Type B pancreatic cell (in vitro differentiated cells): ENCODE data around the gene FBXW5. TPM values are rescaled to one million over a fixed set of nuclear protein-coding genes. Genes with fewer than 3 reads are reported as not detected.

Experiments used
- DNase-seq: peaks from one replicate; pipeline ENCODE4 v3.0.0; 2021; ENCODE audit warnings: mixed read lengths; ENCODE audit not compliant: unreplicated experiment; ENCODE audit errors: extremely low spot score
- H3K27ac Mint-ChIP-seq: 2 replicates; pipeline ENCODE4 v1.8.0; 2021; ENCODE audit warnings: mild to moderate bottlenecking, mixed read lengths
- H3K27me3 Mint-ChIP-seq: 2 replicates; pipeline ENCODE4 v1.8.0; 2021; ENCODE audit warnings: mixed read lengths
- H3K36me3 Mint-ChIP-seq: 2 replicates; pipeline ENCODE4 v1.8.0; 2021; ENCODE audit warnings: mixed read lengths
- H3K4me1 Mint-ChIP-seq: one replicate; pipeline ENCODE4 v1.8.0; 2021; ENCODE audit warnings: mixed read lengths; ENCODE audit not compliant: unreplicated experiment
- H3K4me3 Mint-ChIP-seq: 2 replicates; pipeline ENCODE4 v1.8.0; 2021; ENCODE audit warnings: mild to moderate bottlenecking, mixed read lengths
- H3K9me3 Mint-ChIP-seq: 2 replicates; pipeline ENCODE4 v1.8.0; 2021; ENCODE audit warnings: mixed read lengths
- total RNA-seq: library from RNA; stranded (reverse); gene quantifications from 2 replicates; pipeline ENCODE4 v1.2.1, GENCODE V29; 2021; ENCODE audit warnings: low replicate concordance
- TF ChIP-seq, protein P1 (sequence below): fragments of 200-600 bp; sonication (generic); conservative IDR thresholded peaks from 2 replicates; pipeline ENCODE4 v1.5.0; 2021; ENCODE audit warnings: antibody characterized with exemption, mild to moderate bottlenecking

FBXW5 gene
- total RNA-seq, 1 donor from 2014 or later, result 82.8 TPM

DNA sequence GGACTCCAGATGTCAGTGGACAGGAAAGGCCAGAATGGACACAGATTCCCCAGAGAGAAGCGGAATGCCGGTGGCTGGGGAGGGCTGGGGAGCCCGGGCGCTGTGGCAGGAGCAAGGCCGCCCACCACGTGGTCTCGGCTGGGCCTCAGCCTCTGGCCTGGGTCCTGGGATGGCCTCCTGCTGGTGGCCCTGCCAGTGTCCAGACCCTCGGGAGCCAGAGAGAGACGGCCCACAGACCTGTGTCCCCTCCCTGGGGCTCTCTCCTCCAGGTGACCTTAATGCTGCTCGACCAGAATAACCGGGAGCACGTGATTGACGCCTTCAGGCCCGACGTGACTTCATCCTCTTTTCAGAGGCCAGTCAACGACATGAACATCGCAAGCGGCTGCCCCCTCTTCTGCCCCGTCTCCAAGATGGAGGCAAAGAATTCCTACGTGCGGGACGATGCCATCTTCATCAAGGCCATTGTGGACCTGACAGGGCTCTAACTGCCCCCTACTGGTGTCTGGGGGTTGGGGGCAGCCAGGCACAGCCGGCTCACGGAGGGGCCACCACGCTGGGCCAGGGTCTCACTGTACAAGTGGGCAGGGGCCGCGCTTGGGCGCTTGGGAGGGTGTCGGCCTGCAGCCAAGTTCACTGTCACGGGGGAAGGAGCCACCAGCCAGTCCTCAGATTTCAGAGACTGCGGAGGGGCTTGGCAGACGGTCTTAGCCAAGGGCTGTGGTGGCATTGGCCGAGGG is 19.0 kb downstream of the FBXW5 start:
- Mint-ChIP-seq H3K27ac (no peak overlapping the region), H3K27me3 (no peaks in the 10 kb centered on the region), H3K4me1 (peaks cover 9% of the 10 kb centered on the region), H3K36me3 (no peaks in the 10 kb centered on the region), H3K4me3 (no peak overlapping the region), H3K9me3 (no peaks in the 10 kb centered on the region)
- TF ChIP-seq, protein P1, sequence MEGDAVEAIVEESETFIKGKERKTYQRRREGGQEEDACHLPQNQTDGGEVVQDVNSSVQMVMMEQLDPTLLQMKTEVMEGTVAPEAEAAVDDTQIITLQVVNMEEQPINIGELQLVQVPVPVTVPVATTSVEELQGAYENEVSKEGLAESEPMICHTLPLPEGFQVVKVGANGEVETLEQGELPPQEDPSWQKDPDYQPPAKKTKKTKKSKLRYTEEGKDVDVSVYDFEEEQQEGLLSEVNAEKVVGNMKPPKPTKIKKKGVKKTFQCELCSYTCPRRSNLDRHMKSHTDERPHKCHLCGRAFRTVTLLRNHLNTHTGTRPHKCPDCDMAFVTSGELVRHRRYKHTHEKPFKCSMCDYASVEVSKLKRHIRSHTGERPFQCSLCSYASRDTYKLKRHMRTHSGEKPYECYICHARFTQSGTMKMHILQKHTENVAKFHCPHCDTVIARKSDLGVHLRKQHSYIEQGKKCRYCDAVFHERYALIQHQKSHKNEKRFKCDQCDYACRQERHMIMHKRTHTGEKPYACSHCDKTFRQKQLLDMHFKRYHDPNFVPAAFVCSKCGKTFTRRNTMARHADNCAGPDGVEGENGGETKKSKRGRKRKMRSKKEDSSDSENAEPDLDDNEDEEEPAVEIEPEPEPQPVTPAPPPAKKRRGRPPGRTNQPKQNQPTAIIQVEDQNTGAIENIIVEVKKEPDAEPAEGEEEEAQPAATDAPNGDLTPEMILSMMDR, result peak; percentile 24
- peak; percentile 66 for DNase-seq

DNA sequence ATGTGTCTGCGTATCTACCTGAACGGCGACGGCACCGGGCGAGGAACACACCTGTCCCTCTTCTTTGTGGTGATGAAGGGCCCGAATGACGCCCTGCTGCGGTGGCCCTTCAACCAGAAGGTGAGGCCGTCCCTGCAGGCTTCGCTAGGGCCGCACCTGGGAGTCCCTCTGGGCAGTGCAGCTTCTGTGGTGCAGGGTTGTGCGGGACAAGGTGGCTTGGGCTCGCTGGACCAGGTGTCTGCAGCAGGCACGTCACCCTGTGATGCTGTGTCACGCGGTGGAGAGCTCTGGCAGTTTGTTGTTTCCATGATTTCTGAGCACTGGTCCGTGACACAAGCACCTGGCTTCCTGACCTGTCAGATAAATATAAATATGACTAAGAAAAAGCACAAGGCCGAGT is 20.7 kb downstream of the FBXW5 start:
- Mint-ChIP-seq H3K36me3 (peaks cover 6% of the 10 kb centered on the region), H3K4me3 (no peak overlapping the region), H3K4me1 (peaks cover 7% of the 10 kb centered on the region), H3K27ac (no peak overlapping the region), H3K27me3 (no peaks in the 10 kb centered on the region), H3K9me3 (no peaks in the 10 kb centered on the region)
- peak; percentile 65 for DNase-seq
- TF ChIP-seq, protein P1, result no peak

DNA sequence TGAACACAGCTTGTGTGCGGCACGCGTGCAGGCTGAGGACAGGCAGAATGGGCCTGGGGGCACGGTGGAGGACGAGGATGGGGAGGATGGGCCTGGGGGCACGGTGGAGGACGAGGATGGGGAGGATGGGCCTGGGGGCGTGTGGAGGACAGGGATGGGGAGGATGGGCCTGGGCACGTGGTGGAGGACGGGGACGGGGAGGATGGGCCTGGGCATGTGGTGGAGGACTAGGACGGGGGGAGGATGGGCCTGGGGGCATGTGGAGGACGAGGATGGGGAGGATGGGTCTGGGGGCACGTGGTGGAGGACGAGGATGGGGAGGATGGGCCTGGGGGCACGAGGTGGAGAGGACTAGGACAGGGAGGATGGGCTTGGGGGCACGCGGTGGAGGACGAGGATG is 22.0 kb downstream of the FBXW5 start:
- H3K4me3 Mint-ChIP-seq, result no peak overlapping the region
- peaks cover under 1% of the 10 kb centered on the region for H3K4me1 Mint-ChIP-seq
- no peak overlapping the region for H3K27ac Mint-ChIP-seq

DNA sequence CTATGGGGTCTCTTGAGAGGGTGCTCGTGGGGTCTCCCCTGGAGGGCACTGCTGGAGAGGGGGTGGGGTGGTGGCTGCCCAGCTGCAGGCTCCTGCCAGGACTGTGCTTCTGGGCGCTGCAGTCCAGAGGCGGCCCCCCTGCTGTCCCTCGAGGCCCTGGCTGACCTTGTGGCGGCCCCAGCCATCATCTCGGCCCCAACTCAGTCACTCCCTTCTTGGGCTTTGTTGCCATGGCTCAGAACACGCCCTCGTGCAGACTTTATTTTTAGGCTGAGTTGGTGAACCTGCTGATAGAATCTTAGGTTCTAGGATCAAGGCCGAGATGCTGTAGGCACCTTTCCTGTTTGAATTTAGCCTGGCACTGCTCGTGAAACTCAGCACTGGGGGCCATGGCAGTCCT is 22.8 kb downstream of the FBXW5 start:
- Mint-ChIP-seq H3K36me3 (peaks cover 6% of the 10 kb centered on the region), H3K4me3 (no peak overlapping the region), H3K4me1 (no peaks in the 10 kb centered on the region), H3K27ac (no peak overlapping the region), H3K9me3 (no peaks in the 10 kb centered on the region), H3K27me3 (no peaks in the 10 kb centered on the region)
- DNase-seq, result no peak
- TF ChIP-seq, protein P1, result no peak

More for the DNA sequence above, 22.0 kb downstream of the FBXW5 start:
- Mint-ChIP-seq H3K27me3 (no peaks in the 10 kb centered on the region), H3K9me3 (no peaks in the 10 kb centered on the region), H3K36me3 (peaks cover 6% of the 10 kb centered on the region)
- TF ChIP-seq, protein P1, result no peak
- no peak for DNase-seq

DNA sequence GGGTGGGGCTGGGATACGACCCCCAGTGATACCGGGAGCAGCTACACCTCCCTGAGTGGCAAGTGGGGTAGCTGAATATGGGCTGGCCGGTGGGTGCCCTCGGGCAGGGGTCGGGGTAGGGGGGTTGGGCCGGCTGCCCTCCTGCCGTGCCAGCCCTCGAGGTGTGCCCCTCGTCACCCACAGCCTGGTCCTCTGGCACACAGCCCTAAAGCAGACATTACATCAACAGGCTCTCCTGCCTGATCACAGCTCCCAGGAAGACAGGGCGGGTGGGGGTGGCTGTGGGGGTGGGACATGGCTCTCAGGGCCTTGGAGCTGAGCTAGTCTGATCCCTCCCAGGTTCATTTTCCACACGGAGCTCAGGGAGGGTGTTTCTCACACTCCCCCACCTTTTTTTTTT is 23.2 kb downstream of the FBXW5 start:
- Mint-ChIP-seq H3K27me3 (no peaks in the 10 kb centered on the region), H3K4me3 (no peak overlapping the region), H3K4me1 (no peaks in the 10 kb centered on the region), H3K9me3 (no peaks in the 10 kb centered on the region), H3K27ac (no peak overlapping the region), H3K36me3 (peaks cover 6% of the 10 kb centered on the region)
- DNase-seq, result no peak
- TF ChIP-seq, protein P1, result no peak
